ENCODE measurements around the gene SERPINB8.

GRCh38 chr18:64002581-64002980 lies 32.7 kb downstream of the SERPINB8 start:
- no peak for TF ChIP-seq CTCF (IDR thresholded peaks at IDR 0.05; ENCODE audit: insufficient read depth, low read depth, low read length)
- TF ChIP-seq EZH2 (IDR thresholded peaks at IDR 0.05; ENCODE audit: insufficient read depth, low read length), result no peak
